Epithelial cell of proximal tubule (primary cell): ENCODE data around the gene PCDHGC4. TPM values are rescaled to one million over a fixed set of nuclear protein-coding genes. Genes with fewer than 3 reads are reported as not detected.

Source experiments
- DNase-seq: peaks from one replicate; pipeline ENCODE4 v3.0.0-alpha.2; 2011; ENCODE audit warnings: low read depth
- H3K4me3 ChIP-seq: 2 replicates; pipeline ENCODE4 v1.5.1; 2011; ENCODE audit warnings: low read depth, mild to moderate bottlenecking, low read length
- CTCF ChIP-seq: conservative IDR thresholded peaks from 2 replicates; pipeline ENCODE4 v1.5.1; 2012; ENCODE audit warnings: low read depth, mild to moderate bottlenecking, low read length
- total RNA-seq: library from RNA; depleted of rRNA; stranded (reverse); fragments of >200 nt; gene quantifications from 2 replicates; pipeline ENCODE4 v1.2.3, GENCODE V29; 2015

PCDHGC4 gene
- total RNA-seq, 1 donor from 2014 or later = 0.46 TPM

- no peak overlapping the region for H3K4me3 ChIP-seq
- no peak for TF ChIP-seq CTCF
- DNase-seq = no peak
Measured at GRCh38 chr5:141483902-141484301, 928 bp upstream of the PCDHGC4 start.

- TF ChIP-seq CTCF = no peak
- peak overlapping the region; percentile 39 for H3K4me3 ChIP-seq
- no peak for DNase-seq
Measured at GRCh38 chr5:141484310-141484640, 555 bp upstream of the PCDHGC4 start.

- no peak for TF ChIP-seq CTCF
- DNase-seq = no peak
- H3K4me3 ChIP-seq = peak overlapping the region; percentile 39
Measured at GRCh38 chr5:141485321-141486055, 658 bp downstream of the PCDHGC4 start.

- TF ChIP-seq CTCF = no peak
- DNase-seq = no peak
- H3K4me3 ChIP-seq = no peak overlapping the region
Measured at GRCh38 chr5:141486091-141486490, 1.3 kb downstream of the PCDHGC4 start.

GRCh38 chr5:141487131-141487530 is 2.3 kb downstream of the PCDHGC4 start:
- H3K4me3 ChIP-seq = no peak overlapping the region
- DNase-seq = no peak
- TF ChIP-seq CTCF = no peak

- no peak within 1 kb of the TSS for H3K4me3 ChIP-seq
- no peak for TF ChIP-seq CTCF
- no peak for DNase-seq
Measured at GRCh38 chr5:141488591-141489561, 4.0 kb downstream of the PCDHGC4 start, which contains the start of gene PCDHGC5. Gene PCDHGC5, plus strand, starts transcription at chr5:141489081. Its CDS starts 160 bp downstream, at chr5:141489241.
